Osteoblast (primary cell): ENCODE measurements around the gene SLC27A5. TPM values are rescaled to one million over a fixed set of nuclear protein-coding genes. Genes with fewer than 3 reads are reported as not detected.

ENCODE experiments used
- DNase-seq: peaks from one replicate; pipeline ENCODE4 v3.0.0; 2011; ENCODE audit warnings: low spot score, mixed read lengths; ENCODE audit not compliant: insufficient read length; ENCODE audit errors: missing footprints
- H2AFZ ChIP-seq: 2 replicates; pipeline ENCODE4 v1.6.0; 2011; ENCODE audit warnings: mild to moderate bottlenecking, low read length
- H3K27ac ChIP-seq: 2 replicates; pipeline ENCODE4 v1.5.1; 2011; ENCODE audit warnings: mild to moderate bottlenecking, low read depth, low read length, moderate library complexity
- H3K27me3 ChIP-seq: 2 replicates; pipeline ENCODE4 v1.6.0; 2012; ENCODE audit warnings: mild to moderate bottlenecking, control low read depth, inconsistent platforms, low read length, moderate library complexity; ENCODE audit not compliant: insufficient read depth
- H3K36me3 ChIP-seq: 2 replicates; pipeline ENCODE4 v1.5.1; 2011; ENCODE audit warnings: mild to moderate bottlenecking, low read length, control low read depth, moderate library complexity; ENCODE audit not compliant: insufficient read depth
- H3K4me1 ChIP-seq: 2 replicates; pipeline ENCODE4 v1.5.1; 2011; ENCODE audit warnings: mild to moderate bottlenecking, low read length, control low read depth, moderate library complexity; ENCODE audit not compliant: insufficient read depth
- H3K4me2 ChIP-seq: 2 replicates; pipeline ENCODE4 v1.6.0; 2011; ENCODE audit warnings: mild to moderate bottlenecking, low read length; ENCODE audit not compliant: insufficient read depth
- H3K4me3 ChIP-seq: fragments of 200-600 bp; sonication (generic); 3 replicates; pipeline ENCODE4 v1.5.1; 2012; ENCODE audit warnings: mild to moderate bottlenecking, low read length, inconsistent platforms; ENCODE audit not compliant: insufficient read depth
- H3K79me2 ChIP-seq: 2 replicates; pipeline ENCODE4 v1.6.0; 2012; ENCODE audit warnings: mild to moderate bottlenecking, low read length, control low read depth, inconsistent platforms; ENCODE audit not compliant: insufficient read depth
- H3K9me3 ChIP-seq: 2 replicates; pipeline ENCODE4 v1.5.1; 2011; ENCODE audit warnings: low read depth, low read length, control low read depth
- H4K20me1 ChIP-seq: 2 replicates; pipeline ENCODE4 v1.6.0; 2012; ENCODE audit warnings: mild to moderate bottlenecking, low read length, control low read depth; ENCODE audit not compliant: insufficient read depth
- total RNA-seq: library from RNA; depleted of rRNA; stranded (reverse); fragments of >200 nt; gene quantifications from 2 replicates; pipeline ENCODE4 v1.2.3, GENCODE V29; 2012
- TF ChIP-seq, protein P1 (sequence below): IDR thresholded peaks from 2 replicates; pipeline ENCODE4 v1.5.1; 2011; ENCODE audit warnings: mild to moderate bottlenecking, low read depth, low read length, moderate library complexity; ENCODE audit errors: extremely low read depth

The SLC27A5 gene
- total RNA-seq, 1 donor = 6.5 TPM

DNA sequence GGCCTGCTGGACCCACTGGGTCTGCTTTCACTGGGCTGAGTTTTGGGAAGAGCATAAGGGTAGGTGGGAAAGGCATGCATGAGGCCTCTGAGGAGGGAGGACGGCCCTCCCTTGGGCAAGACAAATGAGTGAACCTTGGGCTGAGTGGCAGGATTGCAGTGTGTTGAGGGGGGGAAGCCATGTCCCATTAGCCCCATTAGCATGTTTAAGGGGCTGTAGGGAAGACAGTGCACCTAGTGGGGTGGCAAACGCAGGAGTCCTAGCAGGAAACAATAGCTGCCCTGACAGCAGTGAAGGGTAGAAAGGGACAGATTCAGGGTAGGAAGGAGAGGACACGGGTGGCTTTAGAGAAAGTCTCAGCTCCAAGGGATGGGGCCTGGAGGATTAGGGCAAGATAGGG, 10.9 kb upstream of the SLC27A5 start:
- Histone ChIP-seq H3K4me2 (no peak overlapping the region), H4K20me1 (peaks cover 6% of the 10 kb centered on the region)
- TF ChIP-seq, protein P1, sequence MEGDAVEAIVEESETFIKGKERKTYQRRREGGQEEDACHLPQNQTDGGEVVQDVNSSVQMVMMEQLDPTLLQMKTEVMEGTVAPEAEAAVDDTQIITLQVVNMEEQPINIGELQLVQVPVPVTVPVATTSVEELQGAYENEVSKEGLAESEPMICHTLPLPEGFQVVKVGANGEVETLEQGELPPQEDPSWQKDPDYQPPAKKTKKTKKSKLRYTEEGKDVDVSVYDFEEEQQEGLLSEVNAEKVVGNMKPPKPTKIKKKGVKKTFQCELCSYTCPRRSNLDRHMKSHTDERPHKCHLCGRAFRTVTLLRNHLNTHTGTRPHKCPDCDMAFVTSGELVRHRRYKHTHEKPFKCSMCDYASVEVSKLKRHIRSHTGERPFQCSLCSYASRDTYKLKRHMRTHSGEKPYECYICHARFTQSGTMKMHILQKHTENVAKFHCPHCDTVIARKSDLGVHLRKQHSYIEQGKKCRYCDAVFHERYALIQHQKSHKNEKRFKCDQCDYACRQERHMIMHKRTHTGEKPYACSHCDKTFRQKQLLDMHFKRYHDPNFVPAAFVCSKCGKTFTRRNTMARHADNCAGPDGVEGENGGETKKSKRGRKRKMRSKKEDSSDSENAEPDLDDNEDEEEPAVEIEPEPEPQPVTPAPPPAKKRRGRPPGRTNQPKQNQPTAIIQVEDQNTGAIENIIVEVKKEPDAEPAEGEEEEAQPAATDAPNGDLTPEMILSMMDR = no peak

DNA sequence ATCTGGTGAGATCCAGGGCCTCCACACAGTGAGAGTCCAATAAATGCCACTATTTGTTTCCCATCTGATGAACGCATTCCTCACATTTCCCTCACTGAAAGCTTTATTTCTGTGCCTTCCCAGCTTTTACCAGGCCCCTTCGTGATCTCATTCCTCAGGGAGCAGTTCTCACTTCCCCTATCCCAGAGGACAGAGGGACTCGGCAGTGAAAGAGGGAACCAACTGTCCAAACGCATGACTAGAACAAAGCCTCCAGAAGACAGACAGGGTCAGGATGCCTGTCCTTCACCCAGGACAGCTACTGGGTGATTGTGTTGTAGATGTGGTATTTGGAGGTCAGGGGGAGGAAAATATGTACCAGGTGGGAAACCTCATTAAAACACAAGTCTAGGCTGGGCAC, 9.9 kb upstream of the SLC27A5 start:
- DNase-seq = peak; percentile 42
- no peak overlapping the region for H2AFZ ChIP-seq

More for the DNA sequence above, 10.9 kb upstream of the SLC27A5 start:
- Histone ChIP-seq H3K4me1 (peaks cover 14% of the 10 kb centered on the region), H3K36me3 (no peaks in the 10 kb centered on the region), H2AFZ (no peak overlapping the region), H3K4me3 (no peak overlapping the region), H3K79me2 (peaks cover 12% of the 10 kb centered on the region), H3K27me3 (no peaks in the 10 kb centered on the region), H3K27ac (no peak overlapping the region), H3K9me3 (no peaks in the 10 kb centered on the region)
- peak; percentile 29 for DNase-seq

DNA sequence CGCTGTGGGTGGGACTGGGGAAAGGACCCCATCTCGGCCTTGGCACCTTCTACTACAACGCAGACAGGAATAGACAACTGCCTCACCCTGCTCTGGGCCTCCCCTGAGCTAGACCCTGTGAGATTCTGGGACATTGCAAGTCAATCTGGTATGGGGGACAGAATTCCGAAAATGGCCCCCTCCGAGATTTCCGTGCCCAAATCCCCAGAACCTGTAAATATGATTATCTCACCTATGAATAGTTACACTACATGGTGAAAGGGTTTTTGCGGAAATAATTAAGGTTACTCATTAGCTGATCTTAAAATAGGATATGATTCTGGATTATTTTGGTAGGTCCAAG, 8.4 kb upstream of the SLC27A5 start:
- peaks cover 37% of the 10 kb centered on the region for H3K79me2 ChIP-seq
- H3K4me2 ChIP-seq = peak overlapping the region; percentile 99
- peak overlapping the region; percentile 81 for H3K27ac ChIP-seq
- DNase-seq = no peak
- peaks cover 14% of the 10 kb centered on the region for H4K20me1 ChIP-seq
- H2AFZ ChIP-seq = peak overlapping the region; percentile 99
- no peaks in the 10 kb centered on the region for H3K27me3 ChIP-seq
- H3K4me3 ChIP-seq = peak overlapping the region; percentile 77
- TF ChIP-seq, protein P1 = no peak
- peaks cover 4% of the 10 kb centered on the region for H3K36me3 ChIP-seq
- no peaks in the 10 kb centered on the region for H3K9me3 ChIP-seq
- peaks cover 14% of the 10 kb centered on the region for H3K4me1 ChIP-seq

More for the DNA sequence above, 9.9 kb upstream of the SLC27A5 start:
- Histone ChIP-seq H3K79me2 (peaks cover 22% of the 10 kb centered on the region), H4K20me1 (peaks cover 9% of the 10 kb centered on the region), H3K27me3 (no peaks in the 10 kb centered on the region), H3K27ac (no peak overlapping the region), H3K4me1 (peaks cover 14% of the 10 kb centered on the region), H3K4me3 (no peak overlapping the region), H3K36me3 (peaks cover 4% of the 10 kb centered on the region), H3K9me3 (no peaks in the 10 kb centered on the region), H3K4me2 (no peak overlapping the region)
- TF ChIP-seq, protein P1 = no peak

DNA sequence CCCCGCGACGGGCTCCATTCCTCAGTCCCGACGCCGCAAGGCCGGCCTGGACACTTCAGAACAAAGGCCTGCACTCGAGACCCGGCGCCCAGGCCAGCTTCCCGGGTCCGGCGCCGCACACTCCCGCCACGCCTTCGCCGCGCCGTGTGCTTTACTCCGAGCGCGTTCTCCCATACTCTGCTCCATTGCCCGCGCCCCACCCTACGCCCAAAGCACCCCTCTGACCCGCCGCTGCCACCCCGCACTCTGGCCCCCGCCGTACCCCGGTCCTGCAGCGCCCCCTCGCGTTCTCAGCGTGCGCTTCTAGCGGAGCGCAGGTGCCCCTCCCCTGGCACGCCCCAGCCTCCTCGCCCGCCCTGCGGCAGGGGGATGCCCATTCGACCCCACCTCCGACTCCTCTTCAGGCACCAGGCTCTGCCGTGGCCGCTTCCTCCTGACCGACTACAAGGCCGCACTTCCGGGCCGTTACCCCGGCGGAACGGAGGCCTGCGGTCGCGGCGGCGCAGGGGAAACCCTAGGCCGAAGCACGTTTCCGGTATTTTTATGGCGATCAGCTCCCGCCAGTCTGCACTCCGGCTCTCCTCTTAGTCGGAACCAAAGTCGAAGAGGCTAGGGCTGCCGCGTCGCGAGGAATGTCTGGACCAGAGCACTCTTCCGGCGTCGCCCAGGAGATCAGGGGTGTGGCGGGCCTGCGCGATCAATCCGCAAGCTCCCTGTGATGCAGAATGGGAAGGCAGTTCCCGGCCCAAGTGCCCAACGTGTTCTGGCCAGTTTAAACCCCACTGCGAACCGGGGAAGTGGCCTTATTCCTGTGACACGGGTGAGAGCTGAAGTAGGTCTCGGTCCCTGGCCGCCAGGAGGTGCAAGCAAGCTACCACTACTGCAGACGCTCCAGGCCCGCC, 7.8 kb upstream of the SLC27A5 start, which contains the start of gene ZBTB45:
TSS of gene ZBTB45 (minus strand) at position 456 of the 902 bp plus-strand sequence. CDS start 2,137 bp downstream, outside the sequence.
- no peaks in the 10 kb centered on the region for H3K9me3 ChIP-seq
- peak within 1 kb of the TSS; percentile 99 for H2AFZ ChIP-seq
- no peaks in the 10 kb centered on the region for H3K27me3 ChIP-seq
- H3K79me2 ChIP-seq = peaks cover 41% of the 10 kb centered on the region
- TF ChIP-seq, protein P1 = peak; percentile 51
- peak within 1 kb of the TSS; percentile 77 for H3K4me3 ChIP-seq
- H4K20me1 ChIP-seq = peaks cover 17% of the 10 kb centered on the region
- H3K27ac ChIP-seq = peak within 1 kb of the TSS; percentile 81
- H3K36me3 ChIP-seq = peaks cover 4% of the 10 kb centered on the region
- DNase-seq = peak; percentile 99
- peaks cover 14% of the 10 kb centered on the region for H3K4me1 ChIP-seq
- H3K4me2 ChIP-seq = peak within 1 kb of the TSS; percentile 99
